CD14-positive monocyte (primary cell): Measurements from ENCODE around the gene NCOA7. TPM values are rescaled to one million over a fixed set of nuclear protein-coding genes. Genes with fewer than 3 reads are reported as not detected.

Experiments
- DNase-seq, 3 donors: peaks; one replicate each; pipeline ENCODE4 v3.0.0-alpha.2; 2011 to 2022
- H2AFZ ChIP-seq: 2 replicates; pipeline ENCODE4 v1.6.0; 2012; ENCODE audit warnings: mild to moderate bottlenecking, low read depth, low read length, inconsistent platforms; ENCODE audit not compliant: insufficient read depth, poor library complexity, severe bottlenecking
- H3K27ac ChIP-seq, 2 donors: 1 replicate in 1 of 2; 2 replicates in 1 of 2; pipeline ENCODE4 v1.5.1; 2012 to 2013; ENCODE audit warnings: low read length in 2 of 2, control low read depth in 1 of 2, inconsistent platforms in 1 of 2, low read depth in 1 of 2, mild to moderate bottlenecking in 1 of 2
- H3K27me3 ChIP-seq, 2 donors: one replicate each; pipeline versions ENCODE4 v1.6.0 to v1.6.1; 2011 to 2013; ENCODE audit warnings: low read length in 2 of 2; ENCODE audit not compliant: control insufficient read depth in 2 of 2, insufficient read depth in 2 of 2
- H3K36me3 ChIP-seq, 2 donors: replicated peaks in 1 of 2; 1 replicate in 1 of 2; 2 replicates in 1 of 2; pipeline versions ENCODE4 v1.5.1 to v1.6.1; 2012 to 2013; ENCODE audit warnings: low read length in 2 of 2, control low read depth in 1 of 2, inconsistent platforms in 1 of 2, mild to moderate bottlenecking in 1 of 2; ENCODE audit not compliant: insufficient read depth in 2 of 2, control insufficient read depth in 1 of 2
- H3K4me1 ChIP-seq, 2 donors: 1 replicate in 1 of 2; 2 replicates in 1 of 2; pipeline versions ENCODE4 v1.5.1 to v1.6.1; 2012 to 2013; ENCODE audit warnings: low read length in 2 of 2, control low read depth in 1 of 2, inconsistent platforms in 1 of 2, mild to moderate bottlenecking in 1 of 2, moderate library complexity in 1 of 2; ENCODE audit not compliant: insufficient read depth in 2 of 2, control insufficient read depth in 1 of 2
- H3K4me2 ChIP-seq: replicated peaks from 2 replicates; pipeline ENCODE3; 2012; ENCODE audit warnings: low read length, moderate library complexity, mild to moderate bottlenecking; ENCODE audit not compliant: poor library complexity, severe bottlenecking; ENCODE audit errors: extremely low read depth
- H3K4me3 ChIP-seq, 3 experiments: fragments of 200-600 bp in 1 of 3; sonication (generic) in 1 of 3; replicated peaks in 1 of 3; 1 replicate in 2 of 3; 2 replicates in 1 of 3; pipeline ENCODE4 v1.5.1; 2011 to 2013; ENCODE audit warnings: low read length in 3 of 3, mild to moderate bottlenecking in 3 of 3, control low read depth in 2 of 3, low read depth in 2 of 3, inconsistent platforms in 1 of 3, moderate library complexity in 1 of 3
- H3K79me2 ChIP-seq: 2 replicates; pipeline ENCODE4 v1.6.0; 2012; ENCODE audit warnings: mild to moderate bottlenecking, control low read depth, inconsistent platforms, low read length, moderate library complexity; ENCODE audit not compliant: insufficient read depth
- H3K9ac ChIP-seq: 2 replicates; pipeline ENCODE4 v1.6.0; 2017; ENCODE audit warnings: low read length, mild to moderate bottlenecking; ENCODE audit not compliant: insufficient read depth, poor library complexity, severe bottlenecking
- H3K9me3 ChIP-seq, 2 donors: replicated peaks in 1 of 2; 1 replicate in 1 of 2; 2 replicates in 1 of 2; pipeline versions ENCODE4 v1.5.1 to v1.6.1; 2012 to 2013; ENCODE audit warnings: low read length in 2 of 2, control low read depth in 1 of 2; ENCODE audit not compliant: control insufficient read depth in 1 of 2, insufficient read depth in 1 of 2
- H4K20me1 ChIP-seq: 2 replicates; pipeline ENCODE4 v1.6.0; 2012; ENCODE audit warnings: mild to moderate bottlenecking, low read length, control low read depth, moderate library complexity; ENCODE audit not compliant: insufficient read depth
- H3K27ac Mint-ChIP-seq, 7 donors: one replicate each; pipeline ENCODE4 v1.8.0; 2020; ENCODE audit warnings: mild to moderate bottlenecking in 7 of 7, mixed read lengths in 7 of 7, moderate library complexity in 6 of 7, inconsistent platforms in 2 of 7
- H3K27me3 Mint-ChIP-seq, 3 donors: one replicate each; pipeline ENCODE4 v1.8.0; 2021 to 2022; ENCODE audit warnings: low read depth in 3 of 3, mild to moderate bottlenecking in 3 of 3, mixed read lengths in 3 of 3, moderate library complexity in 3 of 3, inconsistent platforms in 1 of 3
- H3K36me3 Mint-ChIP-seq, 2 donors: one replicate each; pipeline ENCODE4 v1.8.0; 2020; ENCODE audit warnings: mixed read lengths in 2 of 2, inconsistent platforms in 1 of 2, mild to moderate bottlenecking in 1 of 2
- H3K4me1 Mint-ChIP-seq: one replicate; pipeline ENCODE4 v1.8.0; 2020; ENCODE audit warnings: mild to moderate bottlenecking, mixed read lengths
- H3K4me3 Mint-ChIP-seq, 2 donors: one replicate each; pipeline ENCODE4 v1.8.0; 2020; ENCODE audit warnings: mild to moderate bottlenecking in 2 of 2, mixed read lengths in 2 of 2, moderate library complexity in 1 of 2
- H3K9me3 Mint-ChIP-seq, 7 donors: one replicate each; pipeline ENCODE4 v1.8.0; 2020 to 2022; ENCODE audit warnings: mixed read lengths in 7 of 7, mild to moderate bottlenecking in 6 of 7, moderate library complexity in 6 of 7, inconsistent platforms in 2 of 7
- WGBS: methylation state at CpG from one replicate; pipeline ENCODE4 v1.1.5; 2013; ENCODE audit warnings: missing lambda C conversion rate; ENCODE audit not compliant: insufficient coverage; 5-methylcytosine and 5-hydroxymethylcytosine counted together
- intact Hi-C, 2 donors: fragments of 100-400 bp; cut with micrococcal nuclease; formaldehyde crosslinking; loops; one replicate each; pipeline versions ENCODE4 v1.15.0 to v1.15.1; 2023
- polyA plus RNA-seq, 3 donors: library from polyadenylated mRNA; depleted of rRNA in 1 of 3; unstranded in 2 of 3; stranded (reverse) in 1 of 3; fragments of 300-500 nt in 2 of 3; fragments of >200 nt in 1 of 3; fragmentation: Illumina TruSeq in 2 of 3; gene quantifications; 1 replicate in 2 of 3; 2 replicates in 1 of 3; pipeline ENCODE4 v1.2.3, GENCODE V29; 2012 to 2021
- TF ChIP-seq, protein P1 (sequence below): fragments of 200-600 bp; IDR thresholded peaks from one replicate; pipeline ENCODE4 v1.8.0; 2022; ENCODE audit warnings: antibody characterized with exemption, mild to moderate bottlenecking

NCOA7 gene
- polyA plus RNA-seq, 3 donors, result 8.3 to 21.9 (median 11.2) TPM

GRCh38 chr6:125930765-125931418 lies 140.1 kb downstream of the NCOA7 start:
- Histone ChIP-seq H3K27me3 (no peaks in the 10 kb centered on the region), H3K4me1 (peaks cover 8 to 9% of the 10 kb centered on the region in 2 donors), H3K9me3 (no peaks in the 10 kb centered on the region), H3K4me3 (no peak overlapping the region), H3K79me2 (no peaks in the 10 kb centered on the region), H3K27ac (no peak overlapping the region), H3K4me2 (no peak overlapping the region), H3K36me3 (peaks cover 9 to 41% of the 10 kb centered on the region in 2 donors), H3K9ac (no peak overlapping the region), H4K20me1 (no peaks in the 10 kb centered on the region), H2AFZ (no peak overlapping the region)
- H3K27ac Mint-ChIP-seq, result no peak overlapping the region
- intact Hi-C loops, result no loop called here
- no peak for DNase-seq
- H3K4me1 Mint-ChIP-seq, result peaks cover 11% of the 10 kb centered on the region
- H3K4me3 Mint-ChIP-seq, result no peak overlapping the region
- peaks cover 0 to 2% (median 0%) of the 10 kb centered on the region in 7 donors for H3K9me3 Mint-ChIP-seq
- H3K27me3 Mint-ChIP-seq, result peaks cover 0 to 2% (median 0%) of the 10 kb centered on the region in 3 donors
- 100% methylated on average over 1 of the region's 3 CpGs for WGBS
- TF ChIP-seq, protein P1, sequence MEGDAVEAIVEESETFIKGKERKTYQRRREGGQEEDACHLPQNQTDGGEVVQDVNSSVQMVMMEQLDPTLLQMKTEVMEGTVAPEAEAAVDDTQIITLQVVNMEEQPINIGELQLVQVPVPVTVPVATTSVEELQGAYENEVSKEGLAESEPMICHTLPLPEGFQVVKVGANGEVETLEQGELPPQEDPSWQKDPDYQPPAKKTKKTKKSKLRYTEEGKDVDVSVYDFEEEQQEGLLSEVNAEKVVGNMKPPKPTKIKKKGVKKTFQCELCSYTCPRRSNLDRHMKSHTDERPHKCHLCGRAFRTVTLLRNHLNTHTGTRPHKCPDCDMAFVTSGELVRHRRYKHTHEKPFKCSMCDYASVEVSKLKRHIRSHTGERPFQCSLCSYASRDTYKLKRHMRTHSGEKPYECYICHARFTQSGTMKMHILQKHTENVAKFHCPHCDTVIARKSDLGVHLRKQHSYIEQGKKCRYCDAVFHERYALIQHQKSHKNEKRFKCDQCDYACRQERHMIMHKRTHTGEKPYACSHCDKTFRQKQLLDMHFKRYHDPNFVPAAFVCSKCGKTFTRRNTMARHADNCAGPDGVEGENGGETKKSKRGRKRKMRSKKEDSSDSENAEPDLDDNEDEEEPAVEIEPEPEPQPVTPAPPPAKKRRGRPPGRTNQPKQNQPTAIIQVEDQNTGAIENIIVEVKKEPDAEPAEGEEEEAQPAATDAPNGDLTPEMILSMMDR, result no peak
- H3K36me3 Mint-ChIP-seq, result peaks cover 24 to 40% of the 10 kb centered on the region in 2 donors

- no peak overlapping the region for H3K4me3 Mint-ChIP-seq
- Histone ChIP-seq H3K79me2 (no peaks in the 10 kb centered on the region), H3K27me3 (no peaks in the 10 kb centered on the region), H2AFZ (no peak overlapping the region), H3K4me2 (no peak overlapping the region), H3K4me1 (peaks cover 8 to 9% of the 10 kb centered on the region in 2 donors), H3K4me3 (no peak overlapping the region), H3K9ac (no peak overlapping the region), H3K36me3 (peaks cover 9 to 41% of the 10 kb centered on the region in 2 donors), H3K27ac (no peak overlapping the region), H3K9me3 (no peaks in the 10 kb centered on the region), H4K20me1 (no peaks in the 10 kb centered on the region)
- TF ChIP-seq, protein P1, result no peak
- 100% methylated on average over 1 of the region's 4 CpGs for WGBS
- H3K27ac Mint-ChIP-seq, result no peak overlapping the region
- H3K9me3 Mint-ChIP-seq, result peaks cover 0 to 3% (median 0%) of the 10 kb centered on the region in 7 donors
- H3K27me3 Mint-ChIP-seq, result peaks cover 0 to 2% (median 0%) of the 10 kb centered on the region in 3 donors
- intact Hi-C loops, result no loop called here
- H3K36me3 Mint-ChIP-seq, result peaks cover 24 to 36% of the 10 kb centered on the region in 2 donors
- peaks cover 11% of the 10 kb centered on the region for H3K4me1 Mint-ChIP-seq
- DNase-seq, result no peak
Measured at GRCh38 chr6:125931733-125932450, 141.1 kb downstream of the NCOA7 start.
